ENCODE measurements around the gene HBA1.
"Not testable (repeated sequence)": the region's sequence is repeated elsewhere in the genome, so short reads cannot be mapped to it uniquely, and the experiment has no call there.

The HBA1 gene

DNA sequence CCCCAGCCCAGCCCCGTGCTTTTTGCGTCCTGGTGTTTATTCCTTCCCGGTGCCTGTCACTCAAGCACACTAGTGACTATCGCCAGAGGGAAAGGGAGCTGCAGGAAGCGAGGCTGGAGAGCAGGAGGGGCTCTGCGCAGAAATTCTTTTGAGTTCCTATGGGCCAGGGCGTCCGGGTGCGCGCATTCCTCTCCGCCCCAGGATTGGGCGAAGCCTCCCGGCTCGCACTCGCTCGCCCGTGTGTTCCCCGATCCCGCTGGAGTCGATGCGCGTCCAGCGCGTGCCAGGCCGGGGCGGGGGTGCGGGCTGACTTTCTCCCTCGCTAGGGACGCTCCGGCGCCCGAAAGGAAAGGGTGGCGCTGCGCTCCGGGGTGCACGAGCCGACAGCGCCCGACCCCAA is 474 bp upstream of the HBA1 start:
- not testable (repeated sequence) for DNase-seq

DNA sequence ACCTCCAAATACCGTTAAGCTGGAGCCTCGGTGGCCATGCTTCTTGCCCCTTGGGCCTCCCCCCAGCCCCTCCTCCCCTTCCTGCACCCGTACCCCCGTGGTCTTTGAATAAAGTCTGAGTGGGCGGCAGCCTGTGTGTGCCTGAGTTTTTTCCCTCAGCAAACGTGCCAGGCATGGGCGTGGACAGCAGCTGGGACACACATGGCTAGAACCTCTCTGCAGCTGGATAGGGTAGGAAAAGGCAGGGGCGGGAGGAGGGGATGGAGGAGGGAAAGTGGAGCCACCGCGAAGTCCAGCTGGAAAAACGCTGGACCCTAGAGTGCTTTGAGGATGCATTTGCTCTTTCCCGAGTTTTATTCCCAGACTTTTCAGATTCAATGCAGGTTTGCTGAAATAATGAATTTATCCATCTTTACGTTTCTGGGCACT is 928 bp downstream of the HBA1 start:
- no peak for DNase-seq

- no peak for DNase-seq
Observed at GRCh38 chr16:177981-178667, 1.6 kb downstream of the HBA1 start.

GRCh38 chr16:178668-179015 is 2.2 kb downstream of the HBA1 start:
- DNase-seq: no peak

DNA sequence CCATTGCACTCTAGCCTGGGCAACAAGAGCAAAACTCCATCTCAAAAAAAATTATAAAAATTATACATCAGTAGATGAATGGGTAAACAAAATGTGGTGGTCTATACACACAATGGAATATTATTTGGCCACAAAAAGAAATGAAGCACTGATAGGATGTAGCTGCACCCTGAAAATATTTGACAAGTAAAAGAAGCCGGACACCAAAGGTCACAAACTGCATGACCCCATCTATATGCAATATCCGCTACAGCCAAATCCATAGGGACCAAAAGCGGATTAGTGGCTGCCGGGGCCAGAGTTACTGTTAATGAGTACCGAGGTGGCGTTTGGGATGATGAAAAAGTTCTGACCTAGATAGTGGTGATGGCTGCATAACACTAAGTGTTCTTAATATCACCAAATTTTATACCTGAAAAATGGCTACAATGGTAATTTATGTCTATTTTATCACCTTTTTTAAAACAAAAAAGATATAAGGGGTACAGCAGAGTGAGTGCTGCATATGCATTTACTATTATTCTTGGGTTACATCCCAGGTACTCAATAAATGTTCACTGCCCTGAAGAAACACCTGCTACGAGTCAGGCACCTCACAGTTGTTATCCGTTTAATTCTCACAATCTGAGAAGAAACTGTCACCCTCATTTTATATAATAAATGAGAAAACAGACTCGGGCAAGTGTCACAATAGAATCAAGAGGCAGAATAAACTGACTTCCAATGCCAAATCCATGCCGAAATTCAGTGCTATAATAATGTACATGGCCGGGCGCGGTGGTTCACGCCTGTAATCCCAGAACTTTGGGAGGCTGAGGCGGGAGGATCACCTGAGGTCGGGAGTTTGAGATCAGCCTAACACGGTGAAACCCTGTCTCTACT is 3.0 kb downstream of the HBA1 start:
- DNase-seq: no peak

DNA sequence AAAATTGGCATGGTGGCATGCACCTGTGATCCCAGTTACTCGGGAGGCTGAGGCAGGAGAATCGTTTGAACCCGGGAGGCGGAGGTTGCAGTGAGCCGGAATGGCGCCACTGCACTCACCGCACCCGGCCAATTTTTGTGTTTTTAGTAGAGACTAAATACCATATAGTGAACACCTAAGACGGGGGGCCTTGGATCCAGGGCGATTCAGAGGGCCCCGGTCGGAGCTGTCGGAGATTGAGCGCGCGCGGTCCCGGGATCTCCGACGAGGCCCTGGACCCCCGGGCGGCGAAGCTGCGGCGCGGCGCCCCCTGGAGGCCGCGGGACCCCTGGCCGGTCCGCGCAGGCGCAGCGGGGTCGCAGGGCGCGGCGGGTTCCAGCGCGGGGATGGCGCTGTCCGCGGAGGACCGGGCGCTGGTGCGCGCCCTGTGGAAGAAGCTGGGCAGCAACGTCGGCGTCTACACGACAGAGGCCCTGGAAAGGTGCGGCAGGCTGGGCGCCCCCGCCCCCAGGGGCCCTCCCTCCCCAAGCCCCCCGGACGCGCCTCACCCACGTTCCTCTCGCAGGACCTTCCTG is 3.7 kb downstream of the HBA1 start, which contains the start of gene HBQ1:
HBQ1 (plus strand) TSS at position 359 of the 575 bp plus-strand sequence; CDS start at position 387, 28 bp downstream.
- DNase-seq: no peak

DNA sequence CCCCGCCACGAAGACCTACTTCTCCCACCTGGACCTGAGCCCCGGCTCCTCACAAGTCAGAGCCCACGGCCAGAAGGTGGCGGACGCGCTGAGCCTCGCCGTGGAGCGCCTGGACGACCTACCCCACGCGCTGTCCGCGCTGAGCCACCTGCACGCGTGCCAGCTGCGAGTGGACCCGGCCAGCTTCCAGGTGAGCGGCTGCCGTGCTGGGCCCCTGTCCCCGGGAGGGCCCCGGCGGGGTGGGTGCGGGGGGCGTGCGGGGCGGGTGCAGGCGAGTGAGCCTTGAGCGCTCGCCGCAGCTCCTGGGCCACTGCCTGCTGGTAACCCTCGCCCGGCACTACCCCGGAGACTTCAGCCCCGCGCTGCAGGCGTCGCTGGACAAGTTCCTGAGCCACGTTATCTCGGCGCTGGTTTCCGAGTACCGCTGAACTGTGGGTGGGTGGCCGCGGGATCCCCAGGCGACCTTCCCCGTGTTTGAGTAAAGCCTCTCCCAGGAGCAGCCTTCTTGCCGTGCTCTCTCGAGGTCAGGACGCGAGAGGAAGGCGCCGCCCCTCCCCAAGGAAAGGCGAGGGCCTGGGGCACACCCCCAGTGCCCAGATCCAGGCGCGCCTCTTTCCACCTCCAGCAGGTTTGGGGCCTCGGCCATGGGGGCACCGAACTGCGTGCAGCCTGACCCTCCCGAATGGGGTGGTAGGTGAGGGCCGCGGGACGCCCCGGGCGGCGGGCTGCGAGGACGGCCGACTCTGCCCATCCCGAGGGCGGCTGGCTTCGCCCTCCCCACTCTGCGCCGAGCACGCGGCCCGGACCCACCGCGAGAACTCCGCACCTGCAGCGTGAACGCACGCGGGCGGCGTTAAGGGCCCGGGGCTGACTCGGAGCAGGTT is 4.4 kb downstream of the HBA1 start:
- DNase-seq: no peak

DNA sequence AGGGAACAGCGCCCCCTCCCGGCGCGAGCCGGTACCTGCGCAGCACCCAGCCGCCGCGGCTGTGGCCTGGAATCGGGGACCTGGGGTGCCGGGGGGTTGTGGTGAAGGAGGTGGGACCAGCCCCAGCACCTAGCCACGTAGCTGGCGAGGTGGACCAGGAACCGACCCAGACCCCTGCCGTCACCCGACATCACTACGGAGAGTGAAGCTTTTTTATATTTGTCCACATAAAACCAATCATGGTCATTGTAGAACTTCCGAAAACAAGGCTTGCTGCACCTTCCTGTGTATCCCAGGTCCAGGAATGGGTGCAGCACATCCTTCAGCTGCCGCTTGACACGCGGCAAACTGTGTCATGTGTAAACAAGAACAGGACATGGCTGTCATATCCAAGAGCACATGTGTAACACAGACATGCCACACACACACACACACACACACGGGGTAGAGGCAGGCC is 5.1 kb downstream of the HBA1 start:
- no peak for DNase-seq

DNA sequence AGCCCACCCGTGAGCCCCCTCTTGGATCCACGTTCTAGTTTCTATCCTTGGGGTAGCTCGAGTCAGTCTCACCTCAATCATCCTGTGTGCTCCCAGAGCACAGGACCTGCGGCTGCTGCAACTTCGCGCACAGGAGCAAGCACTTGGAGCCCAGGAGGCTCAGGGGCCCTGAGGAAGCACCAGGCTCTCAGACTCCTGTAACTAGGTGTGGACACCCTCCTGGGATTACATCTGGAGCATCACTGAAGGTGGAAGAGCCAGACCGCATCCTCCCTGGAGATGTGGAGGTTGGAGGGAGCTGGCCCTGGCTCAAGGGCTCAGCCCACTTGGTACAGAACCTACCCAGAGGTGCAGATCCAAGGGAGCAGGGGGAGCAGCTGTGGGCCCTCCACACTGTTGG is 6.5 kb downstream of the HBA1 start:
- DNase-seq: no peak

DNA sequence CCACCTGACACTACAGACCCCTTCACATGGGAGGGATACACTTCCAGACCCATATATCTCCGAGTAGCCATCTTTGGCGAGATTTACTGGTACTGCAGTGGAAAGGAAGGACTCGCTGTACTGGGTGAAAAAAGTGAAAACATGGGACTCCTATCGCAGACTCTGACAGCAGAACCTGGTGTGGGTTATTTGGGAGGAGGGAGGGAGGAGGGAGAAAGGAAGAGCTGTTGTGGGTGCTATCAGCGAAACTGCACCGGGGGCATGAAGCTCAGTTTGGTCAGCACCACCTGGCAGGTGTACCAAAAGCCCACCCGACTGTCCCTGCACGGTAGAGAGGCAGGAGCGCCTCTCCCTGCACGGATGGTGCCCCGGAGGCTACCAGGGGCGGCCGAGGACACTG is 8.7 kb downstream of the HBA1 start:
- no peak for DNase-seq

DNA sequence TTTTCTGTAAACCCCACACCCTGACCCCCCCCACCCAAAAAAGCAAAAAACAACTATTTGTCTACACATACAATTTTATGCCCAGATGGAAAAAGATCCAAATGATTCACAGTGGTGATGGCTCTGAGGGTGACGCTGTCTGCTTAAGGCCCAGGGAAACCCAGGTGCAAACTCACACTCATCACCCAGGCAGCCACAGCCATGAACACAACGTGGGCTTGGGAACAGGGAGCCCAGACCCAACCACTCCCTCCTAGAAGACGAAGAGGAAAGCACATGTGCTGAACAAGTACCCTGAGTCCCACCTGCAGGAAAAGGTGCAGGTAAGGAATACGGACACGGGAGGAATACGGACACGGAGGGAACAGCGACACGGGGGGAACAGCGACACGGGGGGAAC is 9.2 kb downstream of the HBA1 start:
- no peak for DNase-seq

GRCh38 chr16:187330-187729 is 10.8 kb downstream of the HBA1 start:
- no peak for DNase-seq

- no peak for DNase-seq
Observed at GRCh38 chr16:188674-189073, 12.2 kb downstream of the HBA1 start.

GRCh38 chr16:189604-190186 is 13.2 kb downstream of the HBA1 start:
- DNase-seq: no peak

GRCh38 chr16:191831-192230 is 15.4 kb downstream of the HBA1 start:
- no peak for DNase-seq

- DNase-seq: no peak
Observed at GRCh38 chr16:192686-193085, 16.2 kb downstream of the HBA1 start.

- no peak for DNase-seq
Observed at GRCh38 chr16:193441-193840, 17.0 kb downstream of the HBA1 start.

- DNase-seq: no peak
Observed at GRCh38 chr16:194516-194915, 18.0 kb downstream of the HBA1 start.

DNA sequence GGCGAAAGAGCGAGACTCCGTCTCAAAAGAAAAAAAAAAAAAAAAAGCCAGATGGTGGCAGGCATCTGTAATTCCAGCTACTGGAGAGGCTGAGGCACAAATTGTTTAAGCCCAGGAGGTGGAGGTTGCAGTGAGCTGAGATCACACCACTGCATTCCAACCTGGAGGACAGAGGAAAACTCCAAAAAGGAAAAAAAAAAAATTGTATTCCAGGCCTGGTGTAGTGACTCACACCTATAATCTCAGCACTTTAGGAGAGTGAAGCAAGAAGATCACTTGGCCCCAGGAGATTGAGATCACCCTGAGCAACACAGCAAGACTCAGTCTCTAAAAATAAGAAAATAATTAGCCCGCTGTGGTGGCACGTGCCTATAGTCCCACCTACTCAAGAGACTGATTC is 23.9 kb downstream of the HBA1 start:
- DNase-seq: no peak

- DNase-seq: no peak
Observed at GRCh38 chr16:203246-203645, 26.8 kb downstream of the HBA1 start.

DNA sequence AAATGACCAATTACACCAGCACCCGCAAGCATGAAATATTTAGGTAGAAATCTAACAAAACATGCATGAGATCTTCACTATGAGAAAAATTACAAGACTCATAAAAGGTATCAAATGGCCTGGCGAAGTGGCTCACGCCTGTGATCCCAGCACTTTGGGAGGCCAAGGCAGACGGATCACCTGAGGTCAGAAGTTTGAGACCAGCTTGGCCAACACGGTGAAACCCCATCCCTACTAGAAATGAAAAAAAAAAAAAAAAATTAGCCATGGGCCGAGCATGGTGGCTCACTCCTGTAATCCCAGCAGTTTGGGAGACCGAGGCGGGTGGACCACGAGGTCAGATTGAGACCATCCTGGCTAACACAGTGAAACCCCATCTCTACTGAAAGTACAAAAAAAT is 27.6 kb downstream of the HBA1 start:
- not testable (repeated sequence) for DNase-seq

DNA sequence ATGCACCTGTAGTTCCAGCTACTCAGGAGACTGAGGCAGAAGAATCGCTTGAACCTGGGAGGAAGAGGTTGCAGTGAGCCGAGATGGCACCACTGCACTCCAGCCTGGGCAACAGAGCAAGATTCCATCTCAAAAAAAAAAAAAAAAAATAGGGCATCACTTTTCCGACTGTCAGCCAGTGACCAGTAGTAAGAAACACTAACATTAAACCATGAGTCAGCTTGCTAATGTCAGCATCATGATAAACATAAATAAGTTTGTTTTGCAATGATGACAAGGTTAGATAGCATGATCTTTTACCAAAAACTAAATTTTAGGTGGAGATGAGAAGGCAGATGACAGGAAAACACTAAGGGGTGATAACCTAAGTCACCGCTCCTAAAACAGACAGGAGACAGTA is 32.9 kb downstream of the HBA1 start:
- not testable (repeated sequence) for DNase-seq
